K562 (cell line): Measurements from ENCODE around the gene COMTD1. TPM values are rescaled to one million over a fixed set of nuclear protein-coding genes. Genes with fewer than 3 reads are reported as not detected.
A peak's percentile ranks its signal among the peaks of the same experiment; 100 is the strongest.

ENCODE experiments used
- BDP1 ChIP-seq: IDR thresholded peaks from 3 replicates; pipeline ENCODE4 v1.6.1; 2011; ENCODE audit not compliant: insufficient read length, insufficient read depth
- CHCHD3 ChIP-seq: fragments of 250-450 bp; sonication (Bioruptor Pico); IDR thresholded peaks from 2 replicates; pipeline ENCODE4 v2.1.2; 2022; ENCODE audit warnings: mild to moderate bottlenecking
- ELF4 ChIP-seq: fragments of 450-650 bp; formaldehyde crosslinking; IDR thresholded peaks from 2 replicates; pipeline ENCODE4 v1.4.0; 2022; ENCODE audit warnings: missing genetic modification characterization
- ETV5 ChIP-seq: sonication (generic); formaldehyde crosslinking; IDR thresholded peaks from 2 replicates; pipeline ENCODE4 v1.4.0; 2020; ENCODE audit warnings: low read depth, mild to moderate bottlenecking, missing genetic modification reagents
- FOXJ3 ChIP-seq: sonication (generic); formaldehyde crosslinking; IDR thresholded peaks from 2 replicates; pipeline ENCODE4 v1.4.0; 2020; ENCODE audit warnings: mild to moderate bottlenecking, missing genetic modification reagents
- KAT8 ChIP-seq: fragments of 450-650 bp; IDR thresholded peaks from 2 replicates; pipeline ENCODE4 v1.6.1; 2016; ENCODE audit warnings: low read depth, mild to moderate bottlenecking
- MCM2 ChIP-seq: fragments of 450-650 bp; IDR thresholded peaks from 2 replicates; pipeline ENCODE4 v1.6.1; 2017; ENCODE audit warnings: low read depth, mild to moderate bottlenecking
- NELFE ChIP-seq: IDR thresholded peaks from 2 replicates; pipeline ENCODE4 v1.6.1; 2011; ENCODE audit warnings: mild to moderate bottlenecking; ENCODE audit not compliant: insufficient read depth, insufficient read length
- NR2C1 ChIP-seq, 2 experiments: fragments of 450-650 bp; IDR thresholded peaks; 2 replicates each; pipeline ENCODE4 v1.6.1; 2017; ENCODE audit warnings: mild to moderate bottlenecking in 2 of 2, antibody characterized with exemption in 1 of 2, inconsistent platforms in 1 of 2, missing compliant biosample characterization in 1 of 2, missing genetic modification characterization in 1 of 2
- PCBP2 ChIP-seq: fragments of 200-400 bp; formaldehyde crosslinking; IDR thresholded peaks from 2 replicates; pipeline ENCODE4 v1.6.1; 2018; ENCODE audit warnings: low read length, low read depth, mild to moderate bottlenecking, moderate library complexity; ENCODE audit not compliant: poor library complexity, severe bottlenecking
- PHTF2 ChIP-seq: fragments of 250-450 bp; sonication (Bioruptor Pico); IDR thresholded peaks from 2 replicates; pipeline ENCODE4 v1.5.0; 2021; ENCODE audit warnings: mild to moderate bottlenecking
- POLR2AphosphoS5 ChIP-seq: IDR thresholded peaks from 2 replicates; pipeline ENCODE4 v1.6.1; 2011; ENCODE audit warnings: mild to moderate bottlenecking, low read depth, low read length, moderate library complexity; ENCODE audit not compliant: control insufficient read depth, insufficient read depth
- RBM39 ChIP-seq: fragments of 200-400 bp; formaldehyde crosslinking; optimal IDR thresholded peaks from 2 replicates; pipeline ENCODE3; 2018; ENCODE audit warnings: low read depth, low read length
- RFX1 ChIP-seq: fragments of 450-650 bp; IDR thresholded peaks from 2 replicates; pipeline ENCODE4 v1.6.1; 2016; ENCODE audit warnings: mild to moderate bottlenecking, moderate library complexity
- SMAD1 ChIP-seq: fragments of 150-350 bp; IDR thresholded peaks from 2 replicates; pipeline ENCODE4 v1.6.1; 2014; ENCODE audit warnings: low read length, low read depth; ENCODE audit not compliant: partially characterized antibody
- TAF15 ChIP-seq: fragments of 200-400 bp; formaldehyde crosslinking; IDR thresholded peaks from 2 replicates; pipeline ENCODE4 v1.6.1; 2017; ENCODE audit warnings: mild to moderate bottlenecking, low read depth, low read length, moderate library complexity
- TEAD1 ChIP-seq, 2 experiments: fragments of 450-650 bp in 1 of 2; sonication (generic) in 1 of 2; formaldehyde crosslinking; IDR thresholded peaks; 2 replicates each; pipeline versions ENCODE4 v1.4.0 to v1.8.0; 2020 to 2022; ENCODE audit warnings: mild to moderate bottlenecking in 2 of 2, missing genetic modification reagents in 1 of 2
- THRAP3 ChIP-seq: fragments of 450-650 bp; IDR thresholded peaks from 2 replicates; pipeline ENCODE4 v1.6.1; 2016; ENCODE audit warnings: mild to moderate bottlenecking, inconsistent platforms, borderline replicate concordance
- U2AF2 ChIP-seq: fragments of 200-400 bp; formaldehyde crosslinking; optimal IDR thresholded peaks from 2 replicates; pipeline ENCODE3; 2017; ENCODE audit warnings: low read depth, mild to moderate bottlenecking, low read length
- ZBTB1 ChIP-seq: sonication (generic); formaldehyde crosslinking; IDR thresholded peaks from 2 replicates; pipeline ENCODE4 v1.8.1; 2023; ENCODE audit warnings: missing genetic modification reagents, low read depth, mild to moderate bottlenecking, borderline replicate concordance
- ZBTB8A ChIP-seq: fragments of 450-650 bp; IDR thresholded peaks from 2 replicates; pipeline ENCODE4 v1.6.1; 2018; ENCODE audit warnings: mild to moderate bottlenecking, moderate library complexity; ENCODE audit not compliant: partially characterized antibody
- ZC3H4 ChIP-seq: sonication (generic); formaldehyde crosslinking; IDR thresholded peaks from 2 replicates; pipeline ENCODE4 v1.9.0; 2021; ENCODE audit warnings: missing genetic modification reagents, borderline replicate concordance
- ZNF121 ChIP-seq: sonication (generic); formaldehyde crosslinking; conservative IDR thresholded peaks from 2 replicates; pipeline ENCODE4 v1.8.0; 2022; ENCODE audit warnings: missing genetic modification reagents
- ZNF133 ChIP-seq: fragments of 250-450 bp; sonication (Bioruptor Pico); IDR thresholded peaks from 2 replicates; pipeline ENCODE4 v1.4.0; 2020; ENCODE audit warnings: mild to moderate bottlenecking
- ZNF717 ChIP-seq: fragments of 250-450 bp; sonication (Bioruptor Pico); IDR thresholded peaks from 2 replicates; pipeline ENCODE4 v1.5.0; 2021
- ZNF75A ChIP-seq: fragments of 450-650 bp; formaldehyde crosslinking; IDR thresholded peaks from 2 replicates; pipeline ENCODE4 v1.4.0; 2020; ENCODE audit warnings: mild to moderate bottlenecking
- polyA plus RNA-seq, 8 experiments: library from polyadenylated mRNA; depleted of rRNA in 4 of 8; stranded (reverse) in 5 of 8; unstranded in 3 of 8; fragments of >200 nt; fragmentation: Nextera tagmentation in 2 of 8; fragmentation: Illumina TruSeq in 1 of 8; extraction: Ambion mirVana in 2 of 8; extraction: Trizol in 1 of 8; gene quantifications; 2 replicates each; pipeline versions ENCODE4 v1.2.1 to v1.2.3, GENCODE V29; 2011 to 2014; ENCODE audit warnings: inconsistent platforms in 1 of 8, missing spikeins in 1 of 8
- total RNA-seq, 7 experiments: library from RNA; depleted of rRNA in 6 of 7; stranded (reverse); fragments of >200 nt in 6 of 7; fragmentation: Illumina TruSeq in 2 of 7; extraction: Trizol in 2 of 7; gene quantifications; 2 replicates each; pipeline versions ENCODE4 v1.2.1 to v1.2.3, GENCODE V29; 2011 to 2021; ENCODE audit warnings: low replicate concordance in 1 of 7
- TF ChIP-seq, protein P1 (sequence below): fragments of 450-650 bp; IDR thresholded peaks from 2 replicates; pipeline ENCODE4 v1.7.1; 2018; ENCODE audit warnings: mild to moderate bottlenecking, low read depth; ENCODE audit not compliant: partially characterized antibody

Gene COMTD1
- total and polyA plus RNA-seq, 9 of the 15 experiments (the other 6 are each of a cell fraction or from before 2014, with no cell fraction given), result 0.41 to 112 (median 13.7) TPM

DNA sequence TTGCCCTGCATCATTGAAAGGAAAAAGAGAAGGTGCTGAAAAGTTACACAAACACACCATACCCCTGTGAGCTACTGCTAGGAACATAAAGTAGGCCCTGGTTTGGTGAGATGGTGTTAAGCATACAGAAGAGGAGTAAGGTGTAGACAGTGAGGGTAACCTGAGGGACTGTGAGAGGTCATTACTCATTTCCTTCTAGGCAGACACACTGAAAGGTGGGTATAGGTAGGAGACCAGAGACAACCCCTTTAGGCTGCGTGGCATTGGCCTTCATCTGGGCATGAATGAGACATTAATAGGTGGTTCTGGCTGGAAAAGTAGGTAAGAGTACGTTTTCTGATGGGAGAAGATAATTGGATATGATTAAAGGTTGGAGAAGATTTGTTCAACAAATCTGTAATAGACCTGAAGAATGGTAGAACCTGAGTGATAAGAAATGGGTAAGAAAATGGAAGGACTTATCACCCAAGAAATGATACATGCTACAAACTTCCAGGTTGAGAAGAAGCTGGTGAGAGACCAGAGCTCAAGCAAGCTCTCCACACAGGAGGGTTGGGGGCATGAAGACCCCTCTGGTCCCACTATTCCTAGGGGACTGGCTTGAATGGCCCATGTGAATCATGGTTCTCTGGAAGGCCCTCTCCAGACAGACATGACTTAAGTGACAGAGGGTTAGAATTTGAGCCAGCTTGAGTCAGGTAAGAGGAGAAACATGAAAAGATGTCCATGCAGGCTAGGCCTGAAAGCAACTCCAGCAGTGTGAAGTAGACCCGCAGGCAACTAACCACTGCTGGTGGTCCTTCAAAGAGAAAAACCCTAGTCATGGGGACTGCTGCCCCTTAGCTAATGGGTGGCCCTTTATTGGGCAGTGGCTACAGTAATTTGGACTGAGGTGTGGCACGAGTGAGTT lies 3.8 kb downstream of the COMTD1 start (continued):
- 0 out of 2 replicates have a peak, but pooled peaks have one; percentile 42 for TF ChIP-seq THRAP3
- no peak for TF ChIP-seq MCM2
- no peak for TF ChIP-seq BDP1
- no peak for TF ChIP-seq ZNF133 (CRISPR knock-in tag)
- TF ChIP-seq ZNF717 (CRISPR knock-in tag), result 0 out of 2 replicates have a peak, but pooled peaks have one; percentile 54
- TF ChIP-seq NR2C1 (IDR thresholded peaks at IDR 0.05), result no peak
- no peak for TF ChIP-seq NR2C1 (tag; IDR thresholded peaks at IDR 0.05)
- no peak; a peak in 1 of 4 replicates for TF ChIP-seq TEAD1 (CRISPR knock-in tag; IDR thresholded peaks at IDR 0.05)
- no peak for TF ChIP-seq ZNF121 (CRISPR knock-in tag)
- no peak for TF ChIP-seq ETV5 (CRISPR knock-in tag)
- no peak for TF ChIP-seq U2AF2
- no peak for TF ChIP-seq TAF15
- no peak for TF ChIP-seq NELFE
- no peak for TF ChIP-seq FOXJ3
- no peak for TF ChIP-seq ELF4
- no peak for TF ChIP-seq SMAD1
- no peak for TF ChIP-seq PCBP2
- TF ChIP-seq KAT8, result no peak
- TF ChIP-seq ZBTB8A, result no peak
- no peak for TF ChIP-seq CHCHD3 (CRISPR knock-in tag)
- TF ChIP-seq RFX1, result no peak
- TF ChIP-seq, protein P1, sequence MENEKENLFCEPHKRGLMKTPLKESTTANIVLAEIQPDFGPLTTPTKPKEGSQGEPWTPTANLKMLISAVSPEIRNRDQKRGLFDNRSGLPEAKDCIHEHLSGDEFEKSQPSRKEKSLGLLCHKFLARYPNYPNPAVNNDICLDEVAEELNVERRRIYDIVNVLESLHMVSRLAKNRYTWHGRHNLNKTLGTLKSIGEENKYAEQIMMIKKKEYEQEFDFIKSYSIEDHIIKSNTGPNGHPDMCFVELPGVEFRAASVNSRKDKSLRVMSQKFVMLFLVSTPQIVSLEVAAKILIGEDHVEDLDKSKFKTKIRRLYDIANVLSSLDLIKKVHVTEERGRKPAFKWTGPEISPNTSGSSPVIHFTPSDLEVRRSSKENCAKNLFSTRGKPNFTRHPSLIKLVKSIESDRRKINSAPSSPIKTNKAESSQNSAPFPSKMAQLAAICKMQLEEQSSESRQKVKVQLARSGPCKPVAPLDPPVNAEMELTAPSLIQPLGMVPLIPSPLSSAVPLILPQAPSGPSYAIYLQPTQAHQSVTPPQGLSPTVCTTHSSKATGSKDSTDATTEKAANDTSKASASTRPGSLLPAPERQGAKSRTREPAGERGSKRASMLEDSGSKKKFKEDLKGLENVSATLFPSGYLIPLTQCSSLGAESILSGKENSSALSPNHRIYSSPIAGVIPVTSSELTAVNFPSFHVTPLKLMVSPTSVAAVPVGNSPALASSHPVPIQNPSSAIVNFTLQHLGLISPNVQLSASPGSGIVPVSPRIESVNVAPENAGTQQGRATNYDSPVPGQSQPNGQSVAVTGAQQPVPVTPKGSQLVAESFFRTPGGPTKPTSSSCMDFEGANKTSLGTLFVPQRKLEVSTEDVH, result no peak
- TF ChIP-seq POLR2AphosphoS5, result peak; percentile 60
- no peak for TF ChIP-seq PHTF2 (CRISPR knock-in tag)
- 0 out of 2 replicates have a peak, but pooled peaks have one; percentile 49 for TF ChIP-seq ZC3H4 (CRISPR knock-in tag)
- TF ChIP-seq ZNF75A (CRISPR knock-in tag), result no peak
- no peak for TF ChIP-seq RBM39
- no peak for TF ChIP-seq ZBTB1 (CRISPR knock-in tag)
